ENCODE results near the gene PRR5L.

GRCh38 chr11:36395978-36396736, 100.1 kb downstream of the PRR5L start:
- TF ChIP-seq, protein P1, sequence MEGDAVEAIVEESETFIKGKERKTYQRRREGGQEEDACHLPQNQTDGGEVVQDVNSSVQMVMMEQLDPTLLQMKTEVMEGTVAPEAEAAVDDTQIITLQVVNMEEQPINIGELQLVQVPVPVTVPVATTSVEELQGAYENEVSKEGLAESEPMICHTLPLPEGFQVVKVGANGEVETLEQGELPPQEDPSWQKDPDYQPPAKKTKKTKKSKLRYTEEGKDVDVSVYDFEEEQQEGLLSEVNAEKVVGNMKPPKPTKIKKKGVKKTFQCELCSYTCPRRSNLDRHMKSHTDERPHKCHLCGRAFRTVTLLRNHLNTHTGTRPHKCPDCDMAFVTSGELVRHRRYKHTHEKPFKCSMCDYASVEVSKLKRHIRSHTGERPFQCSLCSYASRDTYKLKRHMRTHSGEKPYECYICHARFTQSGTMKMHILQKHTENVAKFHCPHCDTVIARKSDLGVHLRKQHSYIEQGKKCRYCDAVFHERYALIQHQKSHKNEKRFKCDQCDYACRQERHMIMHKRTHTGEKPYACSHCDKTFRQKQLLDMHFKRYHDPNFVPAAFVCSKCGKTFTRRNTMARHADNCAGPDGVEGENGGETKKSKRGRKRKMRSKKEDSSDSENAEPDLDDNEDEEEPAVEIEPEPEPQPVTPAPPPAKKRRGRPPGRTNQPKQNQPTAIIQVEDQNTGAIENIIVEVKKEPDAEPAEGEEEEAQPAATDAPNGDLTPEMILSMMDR (IDR thresholded peaks at IDR 0.05), result no peak
- no peak for TF ChIP-seq POLR2AphosphoS5 (IDR thresholded peaks at IDR 0.05; ENCODE audit: low read depth, low read length)
- no peak for TF ChIP-seq FOXM1 (IDR thresholded peaks at IDR 0.05; ENCODE audit: low read depth)
- TF ChIP-seq, protein P2, sequence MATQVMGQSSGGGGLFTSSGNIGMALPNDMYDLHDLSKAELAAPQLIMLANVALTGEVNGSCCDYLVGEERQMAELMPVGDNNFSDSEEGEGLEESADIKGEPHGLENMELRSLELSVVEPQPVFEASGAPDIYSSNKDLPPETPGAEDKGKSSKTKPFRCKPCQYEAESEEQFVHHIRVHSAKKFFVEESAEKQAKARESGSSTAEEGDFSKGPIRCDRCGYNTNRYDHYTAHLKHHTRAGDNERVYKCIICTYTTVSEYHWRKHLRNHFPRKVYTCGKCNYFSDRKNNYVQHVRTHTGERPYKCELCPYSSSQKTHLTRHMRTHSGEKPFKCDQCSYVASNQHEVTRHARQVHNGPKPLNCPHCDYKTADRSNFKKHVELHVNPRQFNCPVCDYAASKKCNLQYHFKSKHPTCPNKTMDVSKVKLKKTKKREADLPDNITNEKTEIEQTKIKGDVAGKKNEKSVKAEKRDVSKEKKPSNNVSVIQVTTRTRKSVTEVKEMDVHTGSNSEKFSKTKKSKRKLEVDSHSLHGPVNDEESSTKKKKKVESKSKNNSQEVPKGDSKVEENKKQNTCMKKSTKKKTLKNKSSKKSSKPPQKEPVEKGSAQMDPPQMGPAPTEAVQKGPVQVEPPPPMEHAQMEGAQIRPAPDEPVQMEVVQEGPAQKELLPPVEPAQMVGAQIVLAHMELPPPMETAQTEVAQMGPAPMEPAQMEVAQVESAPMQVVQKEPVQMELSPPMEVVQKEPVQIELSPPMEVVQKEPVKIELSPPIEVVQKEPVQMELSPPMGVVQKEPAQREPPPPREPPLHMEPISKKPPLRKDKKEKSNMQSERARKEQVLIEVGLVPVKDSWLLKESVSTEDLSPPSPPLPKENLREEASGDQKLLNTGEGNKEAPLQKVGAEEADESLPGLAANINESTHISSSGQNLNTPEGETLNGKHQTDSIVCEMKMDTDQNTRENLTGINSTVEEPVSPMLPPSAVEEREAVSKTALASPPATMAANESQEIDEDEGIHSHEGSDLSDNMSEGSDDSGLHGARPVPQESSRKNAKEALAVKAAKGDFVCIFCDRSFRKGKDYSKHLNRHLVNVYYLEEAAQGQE (IDR thresholded peaks at IDR 0.05; ENCODE audit: low read depth, low read length), result no peak
- TF ChIP-seq RAD21 (IDR thresholded peaks at IDR 0.05; ENCODE audit: low read length), result no peak

All from SK-N-SH (cell line).